Kidney epithelial cell (primary cell): ENCODE measurements around the gene RSL1D1. TPM values are rescaled to one million over a fixed set of nuclear protein-coding genes. Genes with fewer than 3 reads are reported as not detected.
"Not testable (repeated sequence)": the region's sequence is repeated elsewhere in the genome, so short reads cannot be mapped to it uniquely, and the experiment has no call there.

Experiments used
- DNase-seq: peaks from one replicate; pipeline ENCODE4 v3.0.0-alpha.2; 2010; ENCODE audit warnings: low read depth
- H3K27me3 ChIP-seq: 2 replicates; pipeline ENCODE4 v1.6.0; 2011; ENCODE audit warnings: low read length; ENCODE audit not compliant: control insufficient read depth, insufficient read depth
- H3K36me3 ChIP-seq: 2 replicates; pipeline ENCODE4 v1.5.1; 2011; ENCODE audit warnings: low read length; ENCODE audit not compliant: control insufficient read depth, insufficient read depth
- H3K4me3 ChIP-seq: 2 replicates; pipeline ENCODE4 v1.5.1; 2011; ENCODE audit warnings: low read depth, mild to moderate bottlenecking, control low read depth, low read length
- total RNA-seq: library from RNA; depleted of rRNA; stranded (reverse); fragments of >200 nt; gene quantifications from 2 replicates; pipeline ENCODE4 v1.2.3, GENCODE V29; 2015
- TF ChIP-seq, protein P1 (sequence below): IDR thresholded peaks from 2 replicates; pipeline ENCODE4 v1.5.1; 2011; ENCODE audit warnings: mild to moderate bottlenecking, moderate library complexity, low read length, control low read depth, inconsistent platforms; ENCODE audit not compliant: insufficient read depth, poor library complexity, severe bottlenecking

The RSL1D1 gene
- total RNA-seq, 1 donor from 2014 or later, result 240 TPM

DNA sequence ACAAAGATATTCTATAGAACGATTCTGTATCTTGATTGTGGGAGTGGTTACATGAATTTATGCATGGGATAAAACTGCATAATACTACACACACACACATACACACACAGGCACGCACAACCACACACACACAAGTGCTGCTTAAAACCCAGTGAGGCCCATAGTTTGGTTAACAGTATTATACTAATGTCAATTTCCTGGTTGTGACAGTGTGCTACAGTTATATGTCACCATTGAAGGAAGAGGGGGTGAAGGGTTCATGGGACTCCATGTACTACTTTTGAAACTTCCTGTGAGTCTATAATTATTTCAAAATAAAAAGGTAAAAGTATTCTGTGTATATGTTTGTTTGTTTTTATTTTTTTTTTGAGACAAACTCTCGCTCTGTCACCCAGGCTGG lies 62.4 kb downstream of the RSL1D1 start:
- no peak for DNase-seq
- Histone ChIP-seq H3K36me3 (no peaks in the 10 kb centered on the region), H3K27me3 (no peaks in the 10 kb centered on the region), H3K4me3 (no peak overlapping the region)
- TF ChIP-seq, protein P1, sequence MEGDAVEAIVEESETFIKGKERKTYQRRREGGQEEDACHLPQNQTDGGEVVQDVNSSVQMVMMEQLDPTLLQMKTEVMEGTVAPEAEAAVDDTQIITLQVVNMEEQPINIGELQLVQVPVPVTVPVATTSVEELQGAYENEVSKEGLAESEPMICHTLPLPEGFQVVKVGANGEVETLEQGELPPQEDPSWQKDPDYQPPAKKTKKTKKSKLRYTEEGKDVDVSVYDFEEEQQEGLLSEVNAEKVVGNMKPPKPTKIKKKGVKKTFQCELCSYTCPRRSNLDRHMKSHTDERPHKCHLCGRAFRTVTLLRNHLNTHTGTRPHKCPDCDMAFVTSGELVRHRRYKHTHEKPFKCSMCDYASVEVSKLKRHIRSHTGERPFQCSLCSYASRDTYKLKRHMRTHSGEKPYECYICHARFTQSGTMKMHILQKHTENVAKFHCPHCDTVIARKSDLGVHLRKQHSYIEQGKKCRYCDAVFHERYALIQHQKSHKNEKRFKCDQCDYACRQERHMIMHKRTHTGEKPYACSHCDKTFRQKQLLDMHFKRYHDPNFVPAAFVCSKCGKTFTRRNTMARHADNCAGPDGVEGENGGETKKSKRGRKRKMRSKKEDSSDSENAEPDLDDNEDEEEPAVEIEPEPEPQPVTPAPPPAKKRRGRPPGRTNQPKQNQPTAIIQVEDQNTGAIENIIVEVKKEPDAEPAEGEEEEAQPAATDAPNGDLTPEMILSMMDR, result no peak

DNA sequence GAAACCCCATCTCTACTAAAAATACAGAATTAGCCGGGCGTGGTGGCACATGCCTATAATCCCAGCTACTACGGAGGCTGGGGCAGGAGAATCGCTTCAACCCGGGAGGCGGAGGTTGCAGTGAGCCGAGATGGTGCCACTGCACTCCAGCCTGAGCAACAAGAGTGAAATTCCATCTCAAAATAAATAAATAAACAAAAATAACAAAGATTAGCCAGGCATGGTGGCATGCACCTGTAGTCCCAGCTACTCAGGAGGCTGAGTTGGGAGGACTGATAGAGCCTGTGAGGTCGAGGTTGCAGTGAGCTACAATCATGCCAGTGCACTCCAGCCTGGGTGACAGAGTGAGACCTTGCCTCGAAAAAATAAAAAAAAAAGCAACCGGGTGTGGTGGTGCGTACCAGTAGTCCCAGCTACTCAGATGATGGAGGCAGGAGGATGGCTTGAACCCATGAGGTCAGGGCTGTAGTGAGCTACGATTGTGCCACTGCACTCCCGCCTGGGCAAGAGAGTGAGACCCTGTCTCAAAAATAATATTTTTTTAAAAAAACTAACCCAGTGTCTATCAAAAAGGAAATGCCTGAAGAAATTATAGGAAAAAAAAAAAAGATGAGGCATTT lies 66.3 kb downstream of the RSL1D1 start:
- not testable (repeated sequence) for DNase-seq, H3K4me3 ChIP-seq, H3K36me3 ChIP-seq, H3K27me3 ChIP-seq

DNA sequence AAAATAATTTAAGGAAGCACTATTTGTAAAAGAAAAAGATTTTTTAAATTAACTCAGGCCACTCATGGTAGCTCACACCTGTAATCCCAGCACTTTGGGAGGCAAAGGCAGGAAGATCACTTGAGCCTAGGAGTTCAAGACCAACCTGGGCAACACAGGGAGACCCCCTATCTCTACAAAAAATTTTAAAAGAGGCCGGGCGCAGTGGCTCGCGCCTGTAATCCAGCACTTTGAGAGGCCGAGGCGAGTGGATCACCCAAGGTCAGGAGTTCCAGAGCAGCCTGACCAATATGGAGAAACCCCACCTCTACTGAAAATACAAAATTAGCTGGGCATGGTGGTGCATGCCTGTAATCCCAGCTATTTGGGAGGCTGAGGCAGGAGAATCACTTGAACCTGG lies 67.0 kb downstream of the RSL1D1 start:
- not testable (repeated sequence) for H3K36me3 ChIP-seq, H3K27me3 ChIP-seq, H3K4me3 ChIP-seq, DNase-seq

DNA sequence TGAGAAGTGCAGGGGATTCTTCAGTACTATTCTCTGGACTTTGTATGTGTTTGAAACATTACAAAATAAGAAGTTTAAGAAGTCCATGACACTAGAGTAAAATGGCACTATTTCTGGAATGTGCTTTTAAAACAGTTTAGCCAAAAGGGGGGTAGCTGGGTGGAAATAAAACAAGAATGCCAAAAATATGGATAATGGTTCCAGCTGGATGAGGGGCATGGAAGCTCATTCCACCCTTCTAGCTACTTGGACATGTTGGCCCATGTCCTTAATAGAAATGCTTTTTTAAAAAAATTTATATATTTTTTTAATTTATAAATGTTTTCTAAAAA lies 67.3 kb downstream of the RSL1D1 start:
- Histone ChIP-seq H3K4me3 (no peak overlapping the region), H3K36me3 (no peaks in the 10 kb centered on the region), H3K27me3 (no peaks in the 10 kb centered on the region)
- TF ChIP-seq, protein P1, result no peak
- DNase-seq, result no peak

Other genes starting within 250 kb of the RSL1D1 start
- 31.0 and 32.9 TPM in 2 replicates for gene SNN, start 183.1 kb downstream of the RSL1D1 start, total RNA-seq
- 35.1 and 36.1 TPM in 2 replicates for gene TXNDC11, start 108.7 kb downstream of the RSL1D1 start, total RNA-seq
- gene ZC3H7A, start 54.3 kb downstream of the RSL1D1 start, total RNA-seq, result 50.1 and 52.6 TPM in 2 replicates
- 87.2 and 93.7 TPM in 2 replicates for gene GSPT1, start 64.4 kb upstream of the RSL1D1 start, total RNA-seq
- gene NPIPB2, start 90.5 kb upstream of the RSL1D1 start, total RNA-seq, result 0.96 and 4.9 TPM in 2 replicates
- not detected in 2 replicates for gene TNFRSF17, start 113.7 kb upstream of the RSL1D1 start, total RNA-seq
- 13.3 and 15.7 TPM in 2 replicates for gene SNX29, start 125.2 kb upstream of the RSL1D1 start, total RNA-seq